Neural cell (in vitro differentiated cells): ENCODE results near the gene SLC50A1. TPM values are rescaled to one million over a fixed set of nuclear protein-coding genes. Genes with fewer than 3 reads are reported as not detected.
A peak's percentile ranks its signal among the peaks of the same experiment; 100 is the strongest.

ENCODE experiments used
- H2AFZ ChIP-seq: fragments of 200-600, 300-800 bp; sonication (generic), shearing (Covaris generic); 2 replicates; pipeline ENCODE4 v1.6.0; 2014; ENCODE audit warnings: low read depth, mild to moderate bottlenecking, antibody characterized with exemption, low read length, moderate library complexity
- H3F3A ChIP-seq: fragments of 200-600 bp; shearing (Covaris generic); 2 replicates; pipeline ENCODE4 v1.6.1; 2016; ENCODE audit warnings: mild to moderate bottlenecking, moderate library complexity, mixed read lengths, antibody characterized with exemption, low read length; ENCODE audit not compliant: insufficient read depth, poor library complexity, severe bottlenecking
- H3K27ac ChIP-seq: fragments of 200-600, 300-800 bp; sonication (generic), shearing (Covaris generic); 2 replicates; pipeline ENCODE4 v1.5.1; 2014; ENCODE audit warnings: mild to moderate bottlenecking, low read length, moderate library complexity
- H3K27me3 ChIP-seq: fragments of 300-800, 200-600 bp; sonication (generic), shearing (Covaris generic); 2 replicates; pipeline ENCODE4 v1.6.0; 2014; ENCODE audit warnings: mild to moderate bottlenecking, low read depth, low read length, moderate library complexity; ENCODE audit not compliant: insufficient read depth
- H3K36me3 ChIP-seq: fragments of 300-800, 200-600 bp; sonication (generic), shearing (Covaris generic); 2 replicates; pipeline ENCODE4 v1.5.1; 2014; ENCODE audit warnings: mild to moderate bottlenecking, antibody characterized with exemption, low read length, moderate library complexity; ENCODE audit not compliant: insufficient read depth
- H3K4me2 ChIP-seq: fragments of 300-800, 200-600 bp; sonication (generic), shearing (Covaris generic); 2 replicates; pipeline ENCODE4 v1.6.0; 2014; ENCODE audit warnings: mild to moderate bottlenecking, low read length
- H3K4me3 ChIP-seq: fragments of 300-800, 200-600 bp; sonication (generic), shearing (Covaris generic); 2 replicates; pipeline ENCODE4 v1.5.1; 2014; ENCODE audit warnings: mild to moderate bottlenecking, low read length, moderate library complexity
- H3K79me2 ChIP-seq: fragments of 200-600 bp; shearing (Covaris generic); replicated peaks from 2 replicates; pipeline ENCODE4 v1.6.0; 2014; ENCODE audit warnings: mild to moderate bottlenecking, low read length, moderate library complexity; ENCODE audit not compliant: insufficient read depth
- H3K9ac ChIP-seq: fragments of 300-800, 200-600 bp; sonication (generic), shearing (Covaris generic); 2 replicates; pipeline ENCODE4 v1.6.1; 2016; ENCODE audit warnings: mild to moderate bottlenecking, low read length, mixed read lengths
- H3K9me2 ChIP-seq: fragments of 200-600 bp; shearing (Covaris generic); 2 replicates; pipeline ENCODE4 v1.6.1; 2016; ENCODE audit warnings: mild to moderate bottlenecking, low read length, mixed read lengths; ENCODE audit not compliant: insufficient read depth
- H3K9me3 ChIP-seq: fragments of 200-600, 300-800 bp; sonication (generic), shearing (Covaris generic); 2 replicates; pipeline ENCODE4 v1.6.1; 2016; ENCODE audit warnings: mild to moderate bottlenecking, mixed run types, low read length, moderate library complexity, mixed read lengths
- H4K20me1 ChIP-seq: fragments of 200-600 bp; shearing (Covaris generic); 2 replicates; pipeline ENCODE4 v1.6.1; 2016; ENCODE audit warnings: mild to moderate bottlenecking, mixed run types; ENCODE audit not compliant: insufficient read depth
- EP300 ChIP-seq: fragments of 450-650 bp; conservative IDR thresholded peaks from 2 replicates; pipeline ENCODE4 v1.6.1; 2014; ENCODE audit warnings: antibody characterized with exemption, mild to moderate bottlenecking, moderate library complexity; ENCODE audit not compliant: poor library complexity, severe bottlenecking
- EZH2 ChIP-seq: fragments of 200-600, 300-800 bp; shearing (Covaris generic), sonication (generic); IDR thresholded peaks from 2 replicates; pipeline ENCODE4 v1.6.1; 2014; ENCODE audit warnings: antibody characterized with exemption, low read length, borderline replicate concordance, mild to moderate bottlenecking; ENCODE audit not compliant: insufficient read depth, poor library complexity, severe bottlenecking
- MXI1 ChIP-seq: fragments of 450-650 bp; conservative IDR thresholded peaks from 2 replicates; pipeline ENCODE4 v1.6.1; 2014; ENCODE audit warnings: antibody characterized with exemption, mild to moderate bottlenecking; ENCODE audit not compliant: poor library complexity, severe bottlenecking
- POLR2AphosphoS5 ChIP-seq: IDR thresholded peaks from 2 replicates; pipeline ENCODE4 v1.6.1; 2012
- RAD21 ChIP-seq: fragments of 450-650 bp; conservative IDR thresholded peaks from 2 replicates; pipeline ENCODE4 v1.6.1; 2014; ENCODE audit warnings: antibody characterized with exemption, mild to moderate bottlenecking, moderate library complexity
- SMC3 ChIP-seq: fragments of 450-650 bp; conservative IDR thresholded peaks from 2 replicates; pipeline ENCODE4 v1.6.1; 2014; ENCODE audit warnings: antibody characterized with exemption, mild to moderate bottlenecking, moderate library complexity; ENCODE audit not compliant: poor library complexity
- TAF1 ChIP-seq: IDR thresholded peaks from 2 replicates; pipeline ENCODE4 v1.6.1; 2012; ENCODE audit warnings: low read depth
- polyA plus RNA-seq: library from polyadenylated mRNA; depleted of rRNA; stranded (reverse); fragments of >200 nt; gene quantifications from 2 replicates; pipeline ENCODE4 v1.2.3, GENCODE V29; 2014
- TF ChIP-seq, protein P1 (sequence below): fragments of 450-650 bp; IDR thresholded peaks from 2 replicates; pipeline ENCODE4 v1.5.1; 2014; ENCODE audit warnings: antibody characterized with exemption, mild to moderate bottlenecking, moderate library complexity; ENCODE audit not compliant: poor library complexity, severe bottlenecking
- TF ChIP-seq, protein P2 (sequence below): IDR thresholded peaks from 2 replicates; pipeline ENCODE4 v1.6.1; 2012; ENCODE audit warnings: borderline replicate concordance

Gene SLC50A1
- polyA plus RNA-seq, 1 donor from 2014 or later = 12.6 TPM

GRCh38 chr1:155140630-155140953, 4.9 kb downstream of the SLC50A1 start:
- Histone ChIP-seq H3K36me3 (no peaks in the 10 kb centered on the region), H3K9ac (peak overlapping the region; percentile 79), H3K27me3 (no peaks in the 10 kb centered on the region), H3K4me2 (peak overlapping the region; percentile 69), H3F3A (no peaks in the 10 kb centered on the region), H3K79me2 (peaks cover 10% of the 10 kb centered on the region), H3K9me3 (no peaks in the 10 kb centered on the region), H3K27ac (peak overlapping the region; percentile 65), H3K9me2 (no peaks in the 10 kb centered on the region), H2AFZ (peak overlapping the region; percentile 94), H3K4me3 (peak overlapping the region; percentile 99), H4K20me1 (no peaks in the 10 kb centered on the region)
- TF ChIP-seq TAF1 (no peak), RAD21 (no peak), MXI1 (no peak), SMC3 (no peak), EZH2 (no peak), POLR2AphosphoS5 (no peak), EP300 (no peak)
- TF ChIP-seq, protein P1, sequence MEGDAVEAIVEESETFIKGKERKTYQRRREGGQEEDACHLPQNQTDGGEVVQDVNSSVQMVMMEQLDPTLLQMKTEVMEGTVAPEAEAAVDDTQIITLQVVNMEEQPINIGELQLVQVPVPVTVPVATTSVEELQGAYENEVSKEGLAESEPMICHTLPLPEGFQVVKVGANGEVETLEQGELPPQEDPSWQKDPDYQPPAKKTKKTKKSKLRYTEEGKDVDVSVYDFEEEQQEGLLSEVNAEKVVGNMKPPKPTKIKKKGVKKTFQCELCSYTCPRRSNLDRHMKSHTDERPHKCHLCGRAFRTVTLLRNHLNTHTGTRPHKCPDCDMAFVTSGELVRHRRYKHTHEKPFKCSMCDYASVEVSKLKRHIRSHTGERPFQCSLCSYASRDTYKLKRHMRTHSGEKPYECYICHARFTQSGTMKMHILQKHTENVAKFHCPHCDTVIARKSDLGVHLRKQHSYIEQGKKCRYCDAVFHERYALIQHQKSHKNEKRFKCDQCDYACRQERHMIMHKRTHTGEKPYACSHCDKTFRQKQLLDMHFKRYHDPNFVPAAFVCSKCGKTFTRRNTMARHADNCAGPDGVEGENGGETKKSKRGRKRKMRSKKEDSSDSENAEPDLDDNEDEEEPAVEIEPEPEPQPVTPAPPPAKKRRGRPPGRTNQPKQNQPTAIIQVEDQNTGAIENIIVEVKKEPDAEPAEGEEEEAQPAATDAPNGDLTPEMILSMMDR = no peak
- TF ChIP-seq, protein P2, sequence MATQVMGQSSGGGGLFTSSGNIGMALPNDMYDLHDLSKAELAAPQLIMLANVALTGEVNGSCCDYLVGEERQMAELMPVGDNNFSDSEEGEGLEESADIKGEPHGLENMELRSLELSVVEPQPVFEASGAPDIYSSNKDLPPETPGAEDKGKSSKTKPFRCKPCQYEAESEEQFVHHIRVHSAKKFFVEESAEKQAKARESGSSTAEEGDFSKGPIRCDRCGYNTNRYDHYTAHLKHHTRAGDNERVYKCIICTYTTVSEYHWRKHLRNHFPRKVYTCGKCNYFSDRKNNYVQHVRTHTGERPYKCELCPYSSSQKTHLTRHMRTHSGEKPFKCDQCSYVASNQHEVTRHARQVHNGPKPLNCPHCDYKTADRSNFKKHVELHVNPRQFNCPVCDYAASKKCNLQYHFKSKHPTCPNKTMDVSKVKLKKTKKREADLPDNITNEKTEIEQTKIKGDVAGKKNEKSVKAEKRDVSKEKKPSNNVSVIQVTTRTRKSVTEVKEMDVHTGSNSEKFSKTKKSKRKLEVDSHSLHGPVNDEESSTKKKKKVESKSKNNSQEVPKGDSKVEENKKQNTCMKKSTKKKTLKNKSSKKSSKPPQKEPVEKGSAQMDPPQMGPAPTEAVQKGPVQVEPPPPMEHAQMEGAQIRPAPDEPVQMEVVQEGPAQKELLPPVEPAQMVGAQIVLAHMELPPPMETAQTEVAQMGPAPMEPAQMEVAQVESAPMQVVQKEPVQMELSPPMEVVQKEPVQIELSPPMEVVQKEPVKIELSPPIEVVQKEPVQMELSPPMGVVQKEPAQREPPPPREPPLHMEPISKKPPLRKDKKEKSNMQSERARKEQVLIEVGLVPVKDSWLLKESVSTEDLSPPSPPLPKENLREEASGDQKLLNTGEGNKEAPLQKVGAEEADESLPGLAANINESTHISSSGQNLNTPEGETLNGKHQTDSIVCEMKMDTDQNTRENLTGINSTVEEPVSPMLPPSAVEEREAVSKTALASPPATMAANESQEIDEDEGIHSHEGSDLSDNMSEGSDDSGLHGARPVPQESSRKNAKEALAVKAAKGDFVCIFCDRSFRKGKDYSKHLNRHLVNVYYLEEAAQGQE = no peak

DNA sequence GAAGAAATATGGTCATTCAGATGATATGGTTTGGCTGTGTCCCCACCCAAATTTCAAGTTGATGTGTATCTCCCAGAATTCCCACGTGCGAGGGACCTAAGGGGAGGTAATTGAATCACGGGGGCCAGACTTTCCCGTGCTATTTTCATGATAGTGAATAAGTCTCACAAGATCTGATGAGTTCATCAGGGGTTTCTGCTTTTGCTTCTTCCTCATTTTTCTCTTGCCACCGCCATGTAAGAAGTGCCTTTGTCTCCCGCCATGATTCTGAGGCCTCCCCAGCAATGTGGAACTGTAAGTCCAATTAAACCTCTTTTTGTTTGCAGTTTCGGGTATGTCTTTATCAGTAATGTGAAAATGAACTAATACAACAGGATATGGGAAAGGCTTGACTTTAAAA, 6.1 kb downstream of the SLC50A1 start:
- Histone ChIP-seq H3K9ac (no peak overlapping the region), H3K9me2 (no peaks in the 10 kb centered on the region), H3K36me3 (no peaks in the 10 kb centered on the region), H4K20me1 (no peaks in the 10 kb centered on the region), H2AFZ (no peak overlapping the region), H3F3A (no peaks in the 10 kb centered on the region), H3K79me2 (peaks cover 10% of the 10 kb centered on the region), H3K4me3 (no peak overlapping the region), H3K27ac (no peak overlapping the region), H3K9me3 (no peaks in the 10 kb centered on the region), H3K27me3 (no peaks in the 10 kb centered on the region), H3K4me2 (no peak overlapping the region)
- no peak for TF ChIP-seq TAF1
- no peak for TF ChIP-seq RAD21
- no peak for TF ChIP-seq SMC3
- no peak for TF ChIP-seq EZH2
- TF ChIP-seq EP300 = no peak
- TF ChIP-seq, protein P1 = no peak
- TF ChIP-seq MXI1 = no peak
- no peak for TF ChIP-seq POLR2AphosphoS5
- TF ChIP-seq, protein P2 = no peak
